HG02763 (cell line): ENCODE data around the gene TJP2.

Experiments used
- ATAC-seq: cut with Tn5 transposase; IDR thresholded peaks from one replicate; pipeline ENCODE4 v1.9.1; 2021; ENCODE audit warnings: mild to moderate bottlenecking, moderate library complexity; ENCODE audit not compliant: unreplicated experiment

TJP2 gene

GRCh38 chr9:69221036-69221435, 47.0 kb downstream of the TJP2 start:
- ATAC-seq, result no peak

GRCh38 chr9:69222970-69223369, 48.9 kb downstream of the TJP2 start:
- no peak for ATAC-seq

DNA sequence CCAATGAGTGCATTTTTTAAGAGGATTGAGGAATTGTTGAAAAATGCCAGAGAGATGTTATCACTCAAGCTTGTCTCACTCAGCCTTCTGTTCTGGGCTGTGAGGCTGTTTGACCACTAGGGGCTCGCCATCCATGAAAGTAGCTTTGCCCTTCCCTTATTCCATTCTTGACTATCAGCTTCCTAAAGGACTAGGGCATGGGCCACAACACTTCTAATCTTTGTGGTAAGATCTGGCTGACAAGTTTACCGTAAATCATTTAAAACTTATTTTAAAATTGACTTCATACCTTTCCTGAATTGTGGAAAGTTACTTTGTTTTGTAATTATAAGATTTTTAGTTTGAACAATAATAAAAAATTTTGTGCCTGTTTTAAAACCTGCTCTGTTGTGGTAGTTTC, 49.5 kb downstream of the TJP2 start:
- no peak for ATAC-seq

DNA sequence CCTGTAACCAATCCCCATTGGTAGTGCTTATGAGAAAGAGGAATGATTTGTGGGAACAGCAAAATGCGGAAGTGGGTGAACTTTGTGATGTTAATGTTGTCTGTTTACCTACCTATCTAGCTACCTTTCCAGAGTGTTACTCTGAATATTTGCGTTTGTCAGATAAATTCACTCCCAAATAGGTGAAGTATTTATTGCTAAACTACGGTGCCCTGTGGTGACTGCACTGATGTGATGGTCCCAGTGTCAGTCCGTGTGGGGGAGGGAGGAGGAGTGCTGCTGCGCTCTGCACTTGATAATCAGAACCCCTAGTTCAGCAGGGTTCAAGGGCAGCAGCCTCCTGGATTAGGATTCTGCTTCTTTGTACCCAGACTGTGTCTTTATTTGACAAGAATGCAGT, 55.3 kb downstream of the TJP2 start:
- no peak for ATAC-seq

- no peak for ATAC-seq
Observed at GRCh38 chr9:69232135-69232534, 58.1 kb downstream of the TJP2 start.

- no peak for ATAC-seq
Observed at GRCh38 chr9:69234683-69235082, 60.6 kb downstream of the TJP2 start.

DNA sequence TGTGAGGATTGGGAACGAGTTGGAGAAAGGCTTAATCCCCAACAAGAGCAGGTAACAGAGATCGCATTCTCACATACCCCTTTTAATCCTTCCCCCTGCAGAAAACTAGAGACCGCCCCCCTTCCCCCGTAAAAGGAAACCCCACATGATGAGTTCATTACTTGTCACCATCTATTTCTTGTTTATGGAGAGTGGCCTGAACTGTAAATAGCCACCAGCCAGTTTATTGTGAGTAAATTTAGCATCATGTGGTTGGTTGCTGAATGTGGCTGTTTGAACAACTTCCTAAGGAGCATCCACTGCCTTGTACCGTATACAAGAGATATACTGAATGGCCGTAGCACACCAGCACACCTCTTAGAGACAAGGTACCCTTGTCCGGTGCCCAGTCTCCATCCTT, 62.1 kb downstream of the TJP2 start:
- ATAC-seq, result no peak

DNA sequence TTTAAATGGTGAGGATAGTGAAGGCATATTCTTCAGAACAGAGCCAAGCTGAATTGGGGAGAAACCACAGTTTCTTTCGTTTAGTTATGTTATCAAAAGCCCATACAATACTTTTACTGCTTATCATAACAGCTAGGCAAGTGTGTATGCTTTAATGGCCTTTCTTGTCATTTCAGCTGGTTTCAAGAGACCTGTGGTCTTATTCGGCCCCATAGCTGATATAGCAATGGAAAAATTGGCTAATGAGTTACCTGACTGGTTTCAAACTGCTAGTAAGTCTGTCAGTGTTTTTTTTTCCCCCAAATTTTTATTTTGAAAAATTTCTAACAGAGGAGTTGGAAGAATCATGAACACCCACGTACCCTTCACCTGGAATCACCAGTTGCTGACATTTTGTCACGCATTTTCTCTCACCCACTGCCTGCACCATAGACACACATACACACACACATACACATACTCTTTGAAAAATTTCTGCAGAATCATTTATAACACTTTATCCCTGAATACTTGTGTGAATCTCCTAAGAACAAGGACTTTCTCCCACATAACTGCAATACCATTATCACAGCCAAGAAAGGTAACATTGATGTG, 63.7 kb downstream of the TJP2 start:
- ATAC-seq, result no peak

DNA sequence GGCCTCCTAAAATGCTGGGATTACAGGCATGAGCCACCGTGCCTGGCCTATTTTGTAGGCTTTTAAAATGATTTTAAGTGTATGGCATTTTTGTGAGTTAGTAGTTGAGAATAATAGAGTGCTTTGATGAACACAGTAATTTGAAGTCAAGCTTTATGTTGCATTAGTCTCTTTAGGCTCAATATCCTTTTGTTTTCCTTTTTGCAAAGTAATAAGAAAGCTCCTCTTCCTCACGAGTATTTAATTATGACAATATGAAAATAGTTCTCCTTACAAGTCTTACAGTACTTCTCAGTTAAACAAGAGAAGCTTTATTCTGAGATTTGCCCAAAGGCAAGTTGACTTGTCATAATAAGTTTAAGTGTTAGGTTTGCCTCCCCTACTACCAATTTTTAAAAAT, 69.0 kb downstream of the TJP2 start:
- ATAC-seq, result no peak

- ATAC-seq, result no peak
Observed at GRCh38 chr9:69246629-69247028, 72.6 kb downstream of the TJP2 start.

DNA sequence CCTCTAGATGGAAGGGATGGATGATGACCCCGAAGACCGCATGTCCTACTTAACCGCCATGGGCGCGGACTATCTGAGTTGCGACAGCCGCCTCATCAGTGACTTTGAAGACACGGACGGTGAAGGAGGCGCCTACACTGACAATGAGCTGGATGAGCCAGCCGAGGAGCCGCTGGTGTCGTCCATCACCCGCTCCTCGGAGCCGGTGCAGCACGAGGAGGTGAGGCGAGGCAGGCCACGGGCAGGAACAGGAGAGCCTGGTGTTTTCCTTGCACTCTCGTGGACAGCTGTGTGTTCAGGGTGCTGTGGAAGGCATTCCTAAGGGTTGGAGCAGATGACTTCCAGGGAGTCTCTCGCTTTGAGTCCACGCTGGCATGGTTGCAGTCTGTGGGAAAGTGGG, 73.9 kb downstream of the TJP2 start:
- ATAC-seq, result no peak

DNA sequence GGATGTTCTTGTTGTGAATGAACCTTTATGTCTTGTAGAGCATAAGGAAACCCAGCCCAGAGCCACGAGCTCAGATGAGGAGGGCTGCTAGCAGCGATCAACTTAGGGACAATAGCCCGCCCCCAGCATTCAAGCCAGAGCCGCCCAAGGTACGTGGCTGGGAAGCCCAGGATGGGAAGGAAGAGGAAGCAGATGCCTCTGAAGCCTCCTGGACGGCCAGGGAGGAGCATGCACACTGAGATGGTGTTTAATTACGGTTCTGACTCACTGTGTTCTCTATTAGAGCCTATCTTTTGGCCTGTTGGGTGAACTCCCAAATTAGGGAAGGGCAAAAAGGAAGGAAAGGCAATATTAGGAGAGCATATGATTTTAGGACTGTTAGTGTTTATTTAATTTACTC, 75.3 kb downstream of the TJP2 start:
- ATAC-seq, result no peak

- no peak for ATAC-seq
Observed at GRCh38 chr9:69250681-69251080, 76.6 kb downstream of the TJP2 start.

- ATAC-seq, result no peak
Observed at GRCh38 chr9:69252436-69252835, 78.4 kb downstream of the TJP2 start.

GRCh38 chr9:69253057-69253456, 79.0 kb downstream of the TJP2 start:
- no peak for ATAC-seq

DNA sequence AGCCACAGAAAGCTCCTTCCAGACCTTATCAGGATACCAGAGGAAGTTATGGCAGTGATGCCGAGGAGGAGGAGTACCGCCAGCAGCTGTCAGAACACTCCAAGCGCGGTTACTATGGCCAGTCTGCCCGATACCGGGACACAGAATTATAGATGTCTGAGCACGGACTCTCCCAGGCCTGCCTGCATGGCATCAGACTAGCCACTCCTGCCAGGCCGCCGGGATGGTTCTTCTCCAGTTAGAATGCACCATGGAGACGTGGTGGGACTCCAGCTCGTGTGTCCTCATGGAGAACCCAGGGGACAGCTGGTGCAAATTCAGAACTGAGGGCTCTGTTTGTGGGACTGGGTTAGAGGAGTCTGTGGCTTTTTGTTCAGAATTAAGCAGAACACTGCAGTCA, 80.1 kb downstream of the TJP2 start:
- no peak for ATAC-seq

DNA sequence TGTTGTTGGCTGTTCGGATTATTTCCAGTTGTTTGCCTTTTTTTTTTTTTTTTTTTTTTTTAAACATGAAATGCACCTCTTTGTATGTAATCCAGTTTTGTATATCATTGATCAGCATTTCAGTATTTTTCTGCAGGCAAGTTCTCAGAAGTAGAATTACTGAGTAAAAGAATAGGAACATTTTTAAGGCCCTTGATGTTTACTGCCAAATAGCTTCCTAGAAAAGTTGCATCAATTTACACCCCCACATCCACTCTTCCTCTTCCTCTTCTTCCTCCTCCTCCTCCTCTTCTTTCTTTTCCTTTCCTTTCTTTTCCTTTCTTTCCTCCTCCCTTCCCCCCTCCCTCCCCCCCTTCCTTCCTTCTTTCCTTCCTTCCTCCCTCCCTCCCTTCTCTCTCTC, 81.5 kb downstream of the TJP2 start:
- ATAC-seq, result no peak

- ATAC-seq, result no peak
Observed at GRCh38 chr9:69258551-69258950, 84.5 kb downstream of the TJP2 start.

DNA sequence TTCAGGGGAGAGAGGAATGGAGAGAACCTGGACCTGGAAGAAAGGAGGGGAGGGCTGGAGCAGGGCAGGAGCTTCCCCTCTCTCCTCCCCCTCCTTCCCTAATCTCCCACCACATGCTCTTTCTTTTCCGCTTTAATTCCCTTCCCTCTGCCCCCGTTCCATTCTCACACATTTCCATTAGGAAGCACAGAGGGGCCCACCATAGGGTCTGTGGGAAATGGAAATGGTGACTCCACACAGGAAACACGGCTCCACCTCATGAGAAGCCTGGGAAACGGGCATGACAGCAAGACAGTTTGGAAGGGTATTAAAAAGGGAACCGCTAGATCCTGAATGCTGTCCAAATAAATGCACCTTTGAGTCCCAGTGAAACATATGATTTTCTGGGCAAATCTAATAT, 86.1 kb downstream of the TJP2 start:
- ATAC-seq, result no peak

GRCh38 chr9:69261636-69262035, 87.6 kb downstream of the TJP2 start:
- ATAC-seq, result no peak

- ATAC-seq, result no peak
Observed at GRCh38 chr9:69264526-69264925, 90.4 kb downstream of the TJP2 start.

GRCh38 chr9:69265891-69266290, 91.8 kb downstream of the TJP2 start:
- no peak for ATAC-seq

- no peak for ATAC-seq
Observed at GRCh38 chr9:69272212-69272611, 98.1 kb downstream of the TJP2 start.

- ATAC-seq, result no peak
Observed at GRCh38 chr9:69273161-69273560, 99.1 kb downstream of the TJP2 start.
